ENCODE results near the gene RASGRP3.

RASGRP3 gene

GRCh38 chr2:33526921-33527320, 50.5 kb downstream of the RASGRP3 start:
- DNase-seq = no peak

GRCh38 chr2:33528441-33528950, 52.0 kb downstream of the RASGRP3 start:
- DNase-seq = no peak

- no peak for DNase-seq
Observed at GRCh38 chr2:33529771-33530481, 53.5 kb downstream of the RASGRP3 start.

GRCh38 chr2:33530690-33531548, 54.5 kb downstream of the RASGRP3 start:
- no peak for DNase-seq

- no peak for DNase-seq
Observed at GRCh38 chr2:33531549-33532059, 55.2 kb downstream of the RASGRP3 start.

- no peak for DNase-seq
Observed at GRCh38 chr2:33532146-33532545, 55.7 kb downstream of the RASGRP3 start.

- no peak for DNase-seq
Observed at GRCh38 chr2:33532966-33533365, 56.5 kb downstream of the RASGRP3 start.

- DNase-seq = no peak
Observed at GRCh38 chr2:33535421-33535820, 59.0 kb downstream of the RASGRP3 start.

GRCh38 chr2:33541243-33541642, 64.8 kb downstream of the RASGRP3 start:
- no peak for DNase-seq

- no peak for DNase-seq
Observed at GRCh38 chr2:33550206-33550605, 73.8 kb downstream of the RASGRP3 start.

GRCh38 chr2:33552758-33553461, 76.5 kb downstream of the RASGRP3 start:
- DNase-seq = no peak

- no peak for DNase-seq
Observed at GRCh38 chr2:33555681-33556080, 79.2 kb downstream of the RASGRP3 start.

- no peak for DNase-seq
Observed at GRCh38 chr2:33559328-33559727, 82.9 kb downstream of the RASGRP3 start.

- no peak for DNase-seq
Observed at GRCh38 chr2:33560017-33560416, 83.6 kb downstream of the RASGRP3 start.

- DNase-seq = no peak
Observed at GRCh38 chr2:33561872-33562271, 85.4 kb downstream of the RASGRP3 start.

GRCh38 chr2:33570681-33571080, 94.2 kb downstream of the RASGRP3 start:
- no peak for DNase-seq

- DNase-seq = no peak
Observed at GRCh38 chr2:33573657-33574056, 97.2 kb downstream of the RASGRP3 start.

- DNase-seq = no peak
Observed at GRCh38 chr2:33577084-33577483, 100.6 kb downstream of the RASGRP3 start.

GRCh38 chr2:33577668-33578067, 101.2 kb downstream of the RASGRP3 start:
- no peak for DNase-seq

- DNase-seq = no peak
Observed at GRCh38 chr2:33579227-33579626, 102.8 kb downstream of the RASGRP3 start.

- DNase-seq = no peak
Observed at GRCh38 chr2:33581872-33582271, 105.4 kb downstream of the RASGRP3 start.

GRCh38 chr2:33583194-33583938, 106.9 kb downstream of the RASGRP3 start:
- DNase-seq = no peak
